ENCODE results near the gene UCN. TPM values are rescaled to one million over a fixed set of nuclear protein-coding genes. Genes with fewer than 3 reads are reported as not detected.
"Not testable (repeated sequence)": the region's sequence is repeated elsewhere in the genome, so short reads cannot be mapped to it uniquely, and the experiment has no call there.

UCN gene
- total and polyA plus RNA-seq, 4 donors: 0.25 to 0.83 (median 0.42) TPM; not detected in 1

- H3K4me3 ChIP-seq (ENCODE audit: low read depth in 1 of 3, low read length in 3 of 3): no peak overlapping the region
- TF ChIP-seq ATF3 (IDR thresholded peaks at IDR 0.05) (no peak), YY1 (IDR thresholded peaks at IDR 0.05) (no peak), ZBTB33 (IDR thresholded peaks at IDR 0.05) (no peak)
- H3K27ac ChIP-seq (ENCODE audit: low read depth in 1 of 2, low read length in 2 of 2): no peak overlapping the region
- H3K9me3 ChIP-seq (ENCODE audit: control insufficient read depth in 4 of 4, low read length in 3 of 4): no peaks in the 10 kb centered on the region
- no peak overlapping the region for H3K9ac ChIP-seq (ENCODE audit: low read depth in 1 of 2, low read length in 2 of 2)
- peaks cover 0 to 3% (median under 1%) of the 10 kb centered on the region in 4 donors for H3K27me3 ChIP-seq (ENCODE audit: control insufficient read depth in 4 of 4, insufficient read depth in 4 of 4, low read length in 3 of 4)
- no peak for DNase-seq (ENCODE audit: low spot score)
- H3K4me1 ChIP-seq (ENCODE audit: control insufficient read depth in 4 of 4, insufficient read depth in 4 of 4, low read length in 3 of 4): peaks cover 0 to under 1% (median under 1%) of the 10 kb centered on the region in 4 donors
- WGBS: 83% methylated on average over 3 of the region's 3 CpGs
- H3K36me3 ChIP-seq (ENCODE audit: control insufficient read depth in 4 of 4, insufficient read depth in 3 of 4, low read depth in 1 of 4, low read length in 3 of 4): no peaks in the 10 kb centered on the region
Observed at GRCh38 chr2:27270131-27270530, 38.1 kb downstream of the UCN start.

DNA sequence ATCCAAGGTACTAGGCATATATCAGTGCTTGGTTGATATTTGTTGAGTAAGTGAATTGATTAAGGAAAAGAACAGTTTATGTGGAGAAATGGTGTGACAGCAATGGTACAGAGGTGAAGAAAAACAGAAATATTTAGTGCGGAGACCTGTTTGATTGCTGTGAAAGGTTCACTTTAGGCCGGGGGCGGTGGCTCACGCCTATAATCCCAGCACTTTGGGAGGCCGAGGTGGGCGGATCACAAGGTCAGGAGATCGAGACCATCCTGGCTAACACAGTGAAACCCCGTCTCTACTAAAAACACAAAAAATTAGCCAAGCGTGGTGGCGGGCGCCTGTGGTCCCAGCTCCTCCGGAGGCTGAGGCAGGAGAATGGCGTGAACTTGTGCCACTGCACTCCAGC, 39.9 kb downstream of the UCN start:
- WGBS: 92% methylated on average over 13 of the region's 13 CpGs
- not testable (repeated sequence) for H3K9ac ChIP-seq (ENCODE audit: low read depth in 1 of 2, low read length in 2 of 2); H3K4me3 ChIP-seq (ENCODE audit: low read depth in 1 of 3, low read length in 3 of 3); H3K27me3 ChIP-seq (ENCODE audit: control insufficient read depth in 4 of 4, insufficient read depth in 4 of 4, low read length in 3 of 4); H3K36me3 ChIP-seq (ENCODE audit: control insufficient read depth in 4 of 4, insufficient read depth in 3 of 4, low read depth in 1 of 4, low read length in 3 of 4); H3K27ac ChIP-seq (ENCODE audit: low read depth in 1 of 2, low read length in 2 of 2); H3K9me3 ChIP-seq (ENCODE audit: control insufficient read depth in 4 of 4, low read length in 3 of 4); DNase-seq (ENCODE audit: low spot score)
- peaks cover 2 to 19% (median 13%) of the 10 kb centered on the region in 4 donors for H3K4me1 ChIP-seq (ENCODE audit: control insufficient read depth in 4 of 4, insufficient read depth in 4 of 4, low read length in 3 of 4)

DNA sequence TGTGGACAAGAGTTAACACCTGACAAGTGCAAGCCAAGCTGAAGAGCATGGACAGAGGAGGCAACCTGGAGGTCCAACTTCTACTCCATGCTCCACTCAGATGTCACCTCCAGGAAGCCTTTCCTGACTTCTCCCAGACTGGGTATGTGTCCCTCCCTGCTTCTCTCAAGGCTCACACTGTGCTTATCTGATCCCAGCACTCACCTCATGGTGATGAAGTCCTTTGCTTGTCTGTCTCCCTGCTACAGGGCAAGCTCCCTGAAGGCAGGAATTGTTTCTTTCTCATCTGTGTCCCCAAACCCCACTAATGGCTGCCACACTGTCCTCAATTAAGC, 42.7 kb downstream of the UCN start:
- Histone ChIP-seq H3K9ac (ENCODE audit: low read depth in 1 of 2, low read length in 2 of 2) (no peak overlapping the region), H3K27me3 (ENCODE audit: control insufficient read depth in 4 of 4, insufficient read depth in 4 of 4, low read length in 3 of 4) (peaks cover 0 to 16% (median 4%) of the 10 kb centered on the region in 4 donors), H3K9me3 (ENCODE audit: control insufficient read depth in 4 of 4, low read length in 3 of 4) (no peaks in the 10 kb centered on the region), H3K27ac (ENCODE audit: low read depth in 1 of 2, low read length in 2 of 2) (no peak overlapping the region), H3K4me3 (ENCODE audit: low read depth in 1 of 3, low read length in 3 of 3) (no peak overlapping the region), H3K4me1 (ENCODE audit: control insufficient read depth in 4 of 4, insufficient read depth in 4 of 4, low read length in 3 of 4) (peaks cover 10 to 35% (median 22%) of the 10 kb centered on the region in 4 donors), H3K36me3 (ENCODE audit: control insufficient read depth in 4 of 4, insufficient read depth in 3 of 4, low read depth in 1 of 4, low read length in 3 of 4) (no peaks in the 10 kb centered on the region)
- TF ChIP-seq YY1 (IDR thresholded peaks at IDR 0.05): no peak
- no peak for TF ChIP-seq FOXA1 (IDR thresholded peaks at IDR 0.05)
- TF ChIP-seq HNF4G (IDR thresholded peaks at IDR 0.05): no peak
- no peak for TF ChIP-seq HNF4A (conservative IDR thresholded peaks at IDR 0.05)
- no peak for DNase-seq (ENCODE audit: low spot score)

DNA sequence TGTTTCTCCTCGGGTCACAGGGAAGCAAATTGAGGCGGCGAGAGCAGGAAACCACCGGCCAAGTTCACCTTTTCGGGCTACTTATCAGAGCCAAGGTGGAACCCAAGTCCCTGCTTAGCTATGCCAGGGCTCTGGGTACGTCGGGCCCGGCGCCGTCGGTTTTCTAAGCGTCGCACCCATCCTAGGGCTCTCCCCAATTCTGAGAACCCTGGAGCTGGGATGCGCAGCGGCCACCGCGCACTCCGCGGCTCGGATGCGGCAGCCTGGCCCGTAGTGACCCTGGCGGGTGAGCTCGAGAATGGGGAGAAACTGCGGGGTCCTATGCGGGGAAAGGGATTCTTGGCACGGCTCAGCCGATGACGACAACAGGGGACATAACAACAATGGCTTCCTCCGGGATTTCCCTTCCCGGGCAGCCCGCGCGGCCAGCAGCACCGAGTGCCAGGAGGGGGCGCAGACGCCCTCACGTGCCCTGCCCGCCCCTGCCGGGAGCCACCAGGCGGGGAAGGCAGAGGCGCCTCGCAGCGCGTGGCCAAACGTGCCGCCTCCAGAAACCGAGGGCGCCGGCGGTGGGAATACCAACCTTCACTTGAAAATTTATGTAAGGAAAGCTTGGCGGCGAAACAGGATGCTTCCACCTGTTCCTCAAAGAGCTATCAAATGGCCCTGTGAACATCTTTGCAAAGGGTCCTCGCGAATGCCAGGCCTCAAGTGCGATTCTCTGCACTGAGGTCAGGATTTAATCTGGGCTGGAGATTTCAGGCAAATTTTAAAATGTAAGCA, 43.3 kb downstream of the UCN start:
- Histone ChIP-seq H3K4me1 (ENCODE audit: control insufficient read depth in 4 of 4, insufficient read depth in 4 of 4, low read length in 3 of 4) (peaks cover 10 to 35% (median 22%) of the 10 kb centered on the region in 4 donors), H3K27ac (ENCODE audit: low read depth in 1 of 2, low read length in 2 of 2) (no peak overlapping the region), H3K27me3 (ENCODE audit: control insufficient read depth in 4 of 4, insufficient read depth in 4 of 4, low read length in 3 of 4) (peaks cover 0 to 18% (median 4%) of the 10 kb centered on the region in 4 donors), H3K9me3 (ENCODE audit: control insufficient read depth in 4 of 4, low read length in 3 of 4) (no peaks in the 10 kb centered on the region), H3K9ac (ENCODE audit: low read depth in 1 of 2, low read length in 2 of 2) (no peak overlapping the region), H3K36me3 (ENCODE audit: control insufficient read depth in 4 of 4, insufficient read depth in 3 of 4, low read depth in 1 of 4, low read length in 3 of 4) (no peaks in the 10 kb centered on the region), H3K4me3 (ENCODE audit: low read depth in 1 of 3, low read length in 3 of 3) (peak overlapping the region in 1 of 3 donors; percentile 25)
- DNase-seq (ENCODE audit: low spot score): peak; percentile 55
- TF ChIP-seq EGR1 (IDR thresholded peaks at IDR 0.05; ENCODE audit: low read depth in 2 of 2): no peak
- no peak for TF ChIP-seq HNF4G (IDR thresholded peaks at IDR 0.05)
- TF ChIP-seq RAD21 (IDR thresholded peaks at IDR 0.05): peak in 1 of 2 donors; percentile 33
- no peak for TF ChIP-seq JUND (IDR thresholded peaks at IDR 0.05)
- TF ChIP-seq CTCF (IDR thresholded peaks at IDR 0.05; ENCODE audit: low read depth, low read length, missing input control): peak; percentile 27
- WGBS: 7% methylated on average over 56 of the region's 56 CpGs

All from liver (tissue), 9 donors.